Stimulated activated CD4-positive, alpha-beta T cell treated with anti-CD3 and anti-CD28 coated beads, Interleukin-12 subunit alpha, Interleukin-12 subunit beta, amount 100 ng/mL, for 24 hours (primary cell): Measurements from ENCODE around the gene CNOT3.
A peak's percentile ranks its signal among the peaks of the same experiment; 100 is the strongest.
"Not testable (repeated sequence)": the region's sequence is repeated elsewhere in the genome, so short reads cannot be mapped to it uniquely, and the experiment has no call there.

ENCODE experiments used
- DNase-seq, 2 experiments: peaks; one replicate each; pipeline ENCODE4 v3.0.0-alpha.2; 2020; ENCODE audit warnings: low read depth in 2 of 2

The CNOT3 gene

GRCh38 chr19:54169149-54169740 is 31.7 kb downstream of the CNOT3 start:
- DNase-seq = no peak

GRCh38 chr19:54171736-54172431 is 34.3 kb downstream of the CNOT3 start:
- not testable (repeated sequence) for DNase-seq

- DNase-seq = no peak
Observed at GRCh38 chr19:54172471-54173358, 35.2 kb downstream of the CNOT3 start, which contains the start of gene TMC4. Gene TMC4, minus strand, starts transcription at chr19:54173160. Its CDS starts 43 bp downstream, at chr19:54173117.

- DNase-seq = no peak
Observed at GRCh38 chr19:54173359-54173699, 35.8 kb downstream of the CNOT3 start.

- no peak for DNase-seq
Observed at GRCh38 chr19:54173951-54174834, 36.6 kb downstream of the CNOT3 start.

- DNase-seq = no peak
Observed at GRCh38 chr19:54178581-54179261, 41.2 kb downstream of the CNOT3 start.

GRCh38 chr19:54179262-54179852 is 41.8 kb downstream of the CNOT3 start:
- no peak for DNase-seq

- no peak for DNase-seq
Observed at GRCh38 chr19:54179921-54180461, 42.4 kb downstream of the CNOT3 start.

GRCh38 chr19:54180691-54181091 is 43.1 kb downstream of the CNOT3 start:
- no peak for DNase-seq

GRCh38 chr19:54181894-54182293 is 44.3 kb downstream of the CNOT3 start:
- DNase-seq = not testable (repeated sequence)

- DNase-seq = no peak
Observed at GRCh38 chr19:54183431-54183830, 45.9 kb downstream of the CNOT3 start.

- no peak for DNase-seq
Observed at GRCh38 chr19:54186351-54186750, 48.8 kb downstream of the CNOT3 start.

GRCh38 chr19:54186934-54187381 is 49.4 kb downstream of the CNOT3 start:
- no peak for DNase-seq

- peak in 1 of 2 experiments; percentile 60 for DNase-seq
Observed at GRCh38 chr19:54188215-54188871, 50.8 kb downstream of the CNOT3 start.

GRCh38 chr19:54189145-54189734 is 51.7 kb downstream of the CNOT3 start, which contains the start of gene MBOAT7:
Gene MBOAT7, minus strand, starts transcription at chr19:54189580. Its CDS starts 1,072 bp downstream, at chr19:54188508.
- DNase-seq = no peak

- DNase-seq = peak; percentile 99 to 100
Observed at GRCh38 chr19:54189735-54190502, 52.4 kb downstream of the CNOT3 start.

- DNase-seq = peak; percentile 99 to 100
Observed at GRCh38 chr19:54190503-54191010, 53.0 kb downstream of the CNOT3 start.
